Measurements from ENCODE around the gene ETV6. TPM values are rescaled to one million over a fixed set of nuclear protein-coding genes. Genes with fewer than 3 reads are reported as not detected.

ETV6 gene
- total RNA-seq, 2 donors from 2014 or later: 41.4 to 58.4 TPM

DNA sequence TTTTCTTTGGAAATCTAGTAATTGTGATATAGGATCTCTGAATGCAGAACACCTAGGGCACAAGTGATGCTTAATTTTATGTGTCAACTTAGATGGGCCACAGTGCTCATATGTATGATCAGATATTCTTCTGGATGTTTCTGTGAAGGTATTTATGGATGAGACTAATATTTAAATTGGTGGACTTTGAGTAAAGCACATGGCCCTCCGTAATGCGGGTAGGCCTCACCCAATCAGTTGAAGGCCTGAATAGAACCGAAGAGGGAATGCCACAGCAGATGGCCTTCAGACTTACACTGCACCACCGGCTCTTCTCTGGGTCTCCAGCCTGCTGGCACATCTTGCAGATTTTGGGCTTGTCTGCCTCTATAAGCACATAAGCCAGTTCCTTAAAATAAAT is 60.0 kb downstream of the ETV6 start:
- peak overlapping the region in 1 of 2 donors; percentile 29 for H3K27ac ChIP-seq
- H3K36me3 ChIP-seq: no peaks in the 10 kb centered on the region
- no peaks in the 10 kb centered on the region for H3K9me3 ChIP-seq
- no peak overlapping the region for H3K4me3 ChIP-seq
- ATAC-seq (ENCODE audit: insufficient number of reproducible peaks, low FRiP score, low read depth): no peak
- peaks cover 47 to 77% of the 10 kb centered on the region in 2 donors for H3K4me1 ChIP-seq (ENCODE audit: control insufficient read depth in 1 of 2, low read depth in 2 of 2)
- TF ChIP-seq, protein P1, sequence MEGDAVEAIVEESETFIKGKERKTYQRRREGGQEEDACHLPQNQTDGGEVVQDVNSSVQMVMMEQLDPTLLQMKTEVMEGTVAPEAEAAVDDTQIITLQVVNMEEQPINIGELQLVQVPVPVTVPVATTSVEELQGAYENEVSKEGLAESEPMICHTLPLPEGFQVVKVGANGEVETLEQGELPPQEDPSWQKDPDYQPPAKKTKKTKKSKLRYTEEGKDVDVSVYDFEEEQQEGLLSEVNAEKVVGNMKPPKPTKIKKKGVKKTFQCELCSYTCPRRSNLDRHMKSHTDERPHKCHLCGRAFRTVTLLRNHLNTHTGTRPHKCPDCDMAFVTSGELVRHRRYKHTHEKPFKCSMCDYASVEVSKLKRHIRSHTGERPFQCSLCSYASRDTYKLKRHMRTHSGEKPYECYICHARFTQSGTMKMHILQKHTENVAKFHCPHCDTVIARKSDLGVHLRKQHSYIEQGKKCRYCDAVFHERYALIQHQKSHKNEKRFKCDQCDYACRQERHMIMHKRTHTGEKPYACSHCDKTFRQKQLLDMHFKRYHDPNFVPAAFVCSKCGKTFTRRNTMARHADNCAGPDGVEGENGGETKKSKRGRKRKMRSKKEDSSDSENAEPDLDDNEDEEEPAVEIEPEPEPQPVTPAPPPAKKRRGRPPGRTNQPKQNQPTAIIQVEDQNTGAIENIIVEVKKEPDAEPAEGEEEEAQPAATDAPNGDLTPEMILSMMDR (IDR thresholded peaks at IDR 0.05): no peak
- no peaks in the 10 kb centered on the region for H3K27me3 ChIP-seq (replicated peaks; ENCODE audit: insufficient read depth)
- DNase-seq (ENCODE audit: low spot score): no peak

DNA sequence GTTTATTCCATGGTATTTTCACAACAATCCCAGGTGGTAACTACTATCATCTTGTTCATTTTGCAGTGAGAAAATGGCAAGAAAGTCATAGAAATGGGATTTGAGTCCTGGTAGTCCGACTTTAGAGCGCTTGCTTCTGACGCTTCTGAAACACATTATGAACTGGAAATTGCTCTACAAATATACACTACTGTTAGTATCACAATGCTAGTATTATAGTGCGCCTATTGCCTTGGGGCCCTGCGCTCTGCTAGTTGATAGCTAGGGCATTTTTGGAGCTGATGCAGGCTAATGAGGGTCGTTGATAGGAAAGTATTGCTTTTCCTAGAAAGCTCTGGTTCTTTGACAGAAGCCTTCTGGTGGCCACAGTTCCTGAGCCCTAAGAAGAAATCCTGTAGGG is 61.0 kb downstream of the ETV6 start:
- no peaks in the 10 kb centered on the region for H3K9me3 ChIP-seq
- peak overlapping the region in 1 of 2 donors; percentile 29 for H3K27ac ChIP-seq
- H3K4me1 ChIP-seq (ENCODE audit: control insufficient read depth in 1 of 2, low read depth in 2 of 2): peaks cover 40 to 70% of the 10 kb centered on the region in 2 donors
- TF ChIP-seq, protein P1 (IDR thresholded peaks at IDR 0.05): no peak
- DNase-seq (ENCODE audit: low spot score): no peak
- H3K4me3 ChIP-seq: no peak overlapping the region
- H3K36me3 ChIP-seq: no peaks in the 10 kb centered on the region
- no peaks in the 10 kb centered on the region for H3K27me3 ChIP-seq (replicated peaks; ENCODE audit: insufficient read depth)
- ATAC-seq (ENCODE audit: insufficient number of reproducible peaks, low FRiP score, low read depth): no peak

DNA sequence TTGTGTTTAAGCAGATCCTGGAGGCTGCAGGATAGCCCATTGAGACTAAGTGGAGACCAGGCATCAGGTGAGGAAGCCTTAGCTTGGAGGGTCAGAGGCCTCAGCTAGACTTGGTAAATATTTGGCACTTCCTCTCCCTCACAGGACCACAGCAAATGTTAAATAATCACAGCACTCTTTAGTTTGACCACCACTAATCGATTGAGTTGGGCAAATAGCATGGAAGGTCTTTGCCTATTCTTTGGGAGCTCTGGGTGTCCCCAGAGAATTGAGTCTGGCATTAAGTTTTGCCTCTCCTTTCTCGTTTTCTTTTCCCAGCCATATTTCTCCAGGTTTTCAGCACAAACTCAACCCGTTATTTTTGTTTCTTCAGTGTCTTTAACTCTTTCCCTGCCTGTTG is 61.4 kb downstream of the ETV6 start:
- no peaks in the 10 kb centered on the region for H3K27me3 ChIP-seq (replicated peaks; ENCODE audit: insufficient read depth)
- TF ChIP-seq, protein P1 (IDR thresholded peaks at IDR 0.05): no peak
- H3K36me3 ChIP-seq: no peaks in the 10 kb centered on the region
- H3K4me3 ChIP-seq: no peak overlapping the region
- H3K9me3 ChIP-seq: no peaks in the 10 kb centered on the region
- H3K27ac ChIP-seq: peak overlapping the region in 1 of 2 donors; percentile 29
- DNase-seq (ENCODE audit: low spot score) (no peak), ATAC-seq (ENCODE audit: insufficient number of reproducible peaks, low FRiP score, low read depth) (no peak)
- H3K4me1 ChIP-seq (ENCODE audit: control insufficient read depth in 1 of 2, low read depth in 2 of 2): peaks cover 35 to 65% of the 10 kb centered on the region in 2 donors

DNA sequence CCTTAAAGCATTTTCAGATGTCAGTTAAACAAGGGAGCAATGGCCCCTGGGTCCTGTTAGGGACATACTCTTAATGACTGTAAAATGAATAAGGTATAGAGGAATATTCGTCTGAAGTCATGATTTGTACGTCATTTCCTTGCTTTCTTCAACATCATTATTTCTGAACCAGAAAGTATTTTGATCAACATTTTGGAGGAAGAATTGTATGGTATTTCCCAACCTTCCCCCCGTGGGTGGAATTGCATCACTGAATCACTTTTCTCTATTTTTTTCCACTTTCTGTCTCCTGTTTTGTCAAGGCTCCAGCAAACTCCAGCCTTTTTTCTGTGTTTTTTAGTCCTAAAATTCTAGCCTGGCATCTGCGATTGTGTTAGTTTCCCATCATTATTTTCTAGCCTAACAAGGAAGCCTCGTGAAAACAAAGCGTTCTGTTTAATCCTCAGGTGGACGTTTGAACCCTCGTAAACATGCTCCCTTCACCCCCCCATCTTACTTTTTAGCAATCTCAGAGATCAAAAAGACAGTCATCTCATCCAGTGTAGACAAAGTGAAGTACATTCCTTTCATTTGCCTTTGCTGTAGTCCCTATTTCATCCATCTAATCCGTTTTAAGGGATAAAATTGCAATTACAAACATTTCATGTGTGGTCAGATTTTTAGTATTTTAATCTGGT is 62.3 kb downstream of the ETV6 start:
- Histone ChIP-seq H3K4me1 (ENCODE audit: control insufficient read depth in 1 of 2, low read depth in 2 of 2) (peaks cover 28 to 59% of the 10 kb centered on the region in 2 donors), H3K27me3 (replicated peaks; ENCODE audit: insufficient read depth) (no peaks in the 10 kb centered on the region), H3K27ac (peak overlapping the region in 1 of 2 donors; percentile 29), H3K9me3 (no peaks in the 10 kb centered on the region), H3K36me3 (no peaks in the 10 kb centered on the region), H3K4me3 (no peak overlapping the region)
- no peak for DNase-seq (ENCODE audit: low spot score)
- TF ChIP-seq, protein P1 (IDR thresholded peaks at IDR 0.05): no peak
- no peak for ATAC-seq (ENCODE audit: insufficient number of reproducible peaks, low FRiP score, low read depth)

DNA sequence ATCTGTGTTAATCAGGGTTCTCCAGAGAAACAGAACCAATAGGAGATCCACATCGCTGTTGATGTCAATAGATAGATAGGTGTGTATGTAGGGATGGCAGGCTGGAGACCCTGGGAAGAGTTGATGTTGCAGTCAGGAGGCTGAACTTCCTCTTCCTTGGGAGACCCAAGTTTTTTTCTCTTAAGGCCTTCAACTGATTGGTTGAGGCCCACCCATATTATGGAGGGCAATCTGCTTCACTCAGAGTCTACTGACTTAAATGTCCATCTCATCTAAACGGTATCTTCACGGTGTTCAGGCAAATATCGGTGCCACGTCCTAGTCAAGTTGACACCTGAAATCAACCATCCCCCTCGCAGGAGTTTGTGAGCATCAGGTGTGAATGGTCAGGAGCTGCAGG is 63.0 kb downstream of the ETV6 start:
- Histone ChIP-seq H3K4me1 (ENCODE audit: control insufficient read depth in 1 of 2, low read depth in 2 of 2) (peaks cover 21 to 58% of the 10 kb centered on the region in 2 donors), H3K9me3 (no peaks in the 10 kb centered on the region), H3K27me3 (replicated peaks; ENCODE audit: insufficient read depth) (no peaks in the 10 kb centered on the region), H3K36me3 (no peaks in the 10 kb centered on the region), H3K27ac (peak overlapping the region in 1 of 2 donors; percentile 29), H3K4me3 (no peak overlapping the region)
- DNase-seq (ENCODE audit: low spot score): no peak
- ATAC-seq (ENCODE audit: insufficient number of reproducible peaks, low FRiP score, low read depth): no peak
- TF ChIP-seq, protein P1 (IDR thresholded peaks at IDR 0.05): no peak
